NCI-H1694 treated with DMSO at 0.1 percent for 48 hours (cell line): ENCODE measurements around the gene RAMP3.

Source experiments
- DNase-seq: peaks from one replicate; lab custom pipeline; 2025; lab: John Stamatoyannopoulos, UW

The RAMP3 gene

DNA sequence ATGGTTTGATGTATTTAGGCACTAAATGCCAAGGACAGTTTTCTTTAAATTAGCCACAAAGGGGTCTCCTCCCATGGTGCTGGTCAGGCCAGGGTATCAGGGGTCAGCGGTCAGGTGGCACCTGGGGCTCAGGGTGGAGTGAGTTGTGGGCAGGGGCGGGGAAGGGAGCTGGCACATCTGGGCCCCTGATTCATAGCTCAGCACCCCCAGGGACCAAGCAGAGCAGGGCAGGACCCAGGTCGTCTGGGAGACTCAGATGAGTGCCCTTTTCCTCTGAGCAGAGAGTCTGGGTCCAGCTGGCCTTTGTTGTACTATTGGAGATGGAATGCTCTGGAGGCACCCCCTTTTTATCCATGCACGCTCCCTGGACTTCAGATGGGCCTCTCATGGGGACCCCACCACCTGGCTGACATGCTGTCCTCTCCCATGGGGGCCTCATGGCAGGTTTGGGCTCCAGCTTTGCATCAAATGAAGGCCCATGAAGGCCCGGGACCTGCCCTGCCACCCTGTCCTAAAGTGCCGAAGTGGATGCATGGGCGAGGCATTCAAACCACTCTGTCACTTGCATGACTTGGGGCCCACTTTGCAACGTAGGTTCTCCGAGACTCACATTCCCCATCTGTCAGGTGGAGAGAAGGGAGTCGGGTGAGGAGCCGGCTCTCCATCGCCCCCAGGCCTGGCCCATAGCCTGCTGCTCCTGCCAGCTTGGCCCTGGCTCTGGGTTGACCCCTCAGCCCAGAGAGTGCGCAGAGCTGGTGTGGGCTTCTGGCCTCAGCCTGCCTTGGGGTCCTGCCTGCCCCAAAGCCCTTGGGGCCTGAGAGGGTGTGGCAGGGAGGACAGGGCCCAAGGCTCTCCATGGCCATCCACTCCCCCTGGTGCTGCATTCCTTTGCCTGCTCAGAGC is 66.4 kb downstream of the RAMP3 start:
- no peak for DNase-seq

DNA sequence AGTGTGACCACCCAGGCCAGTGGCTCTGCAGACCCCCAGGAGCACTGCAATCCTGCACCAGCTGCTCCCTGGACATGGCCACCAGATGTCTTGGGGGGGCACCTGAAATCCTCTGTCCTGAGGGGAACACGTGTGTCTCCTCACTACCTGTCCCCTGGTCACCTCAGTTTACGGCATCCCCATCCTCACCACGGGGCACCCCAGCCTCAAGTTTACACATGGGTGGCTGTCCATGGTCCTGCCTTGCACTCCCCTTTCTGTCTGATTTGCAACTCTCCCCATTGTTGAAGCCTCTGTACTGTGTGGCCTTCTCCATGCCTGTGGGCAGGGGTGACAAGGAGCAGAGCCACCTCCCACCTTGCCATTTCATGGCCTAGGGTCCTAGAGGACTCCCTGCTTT is 67.2 kb downstream of the RAMP3 start:
- no peak for DNase-seq

DNA sequence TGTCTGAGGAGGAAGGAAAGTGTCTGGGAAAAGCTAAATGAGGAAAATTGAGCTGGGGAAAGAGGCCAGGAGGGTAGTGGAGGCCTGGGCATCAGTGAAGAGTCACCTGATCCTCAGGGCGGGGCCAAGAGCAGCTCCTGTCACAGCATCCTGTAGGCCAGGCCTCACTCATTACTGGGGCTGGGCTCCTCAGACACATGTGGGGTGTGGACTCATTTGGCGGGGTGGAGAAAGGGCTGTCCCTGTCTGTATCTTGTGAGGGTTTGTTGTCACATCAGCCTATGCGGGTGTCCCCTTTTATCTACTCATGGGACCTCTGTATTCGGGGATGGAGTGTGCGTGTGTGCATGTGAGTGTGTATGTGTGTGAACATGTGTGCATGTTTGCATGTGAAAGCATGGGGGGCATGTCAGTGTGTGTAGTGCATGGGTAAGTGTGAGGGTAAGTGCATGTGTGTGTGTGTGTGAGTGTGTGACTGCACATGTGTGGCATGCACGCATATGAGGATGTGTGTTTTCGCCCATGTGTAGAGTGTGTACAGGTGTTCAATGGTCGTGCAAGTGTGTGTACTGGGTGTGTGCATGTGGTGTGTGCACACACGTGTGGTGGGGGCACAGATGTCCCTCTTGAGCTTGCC is 67.8 kb downstream of the RAMP3 start:
- no peak for DNase-seq

DNA sequence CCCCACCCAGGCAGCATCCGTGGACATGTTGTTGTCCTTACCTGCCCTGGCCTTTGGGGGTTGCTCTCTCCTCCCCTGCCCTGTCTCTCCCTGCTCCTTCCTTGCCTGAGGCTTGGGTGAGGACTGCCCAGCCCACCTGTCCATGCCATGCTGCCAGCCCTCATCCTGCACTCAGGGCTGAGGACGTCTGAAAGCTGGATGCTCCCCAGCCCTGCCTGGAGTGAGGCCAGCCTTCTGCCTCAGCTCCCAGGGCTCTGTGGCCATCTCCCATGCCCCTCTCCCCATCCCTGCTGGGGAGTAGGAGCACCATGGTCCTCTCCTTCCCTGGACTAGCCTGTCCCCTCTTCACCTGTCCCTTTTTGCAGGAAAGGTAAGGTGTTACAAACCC is 68.4 kb downstream of the RAMP3 start:
- DNase-seq, result no peak

DNA sequence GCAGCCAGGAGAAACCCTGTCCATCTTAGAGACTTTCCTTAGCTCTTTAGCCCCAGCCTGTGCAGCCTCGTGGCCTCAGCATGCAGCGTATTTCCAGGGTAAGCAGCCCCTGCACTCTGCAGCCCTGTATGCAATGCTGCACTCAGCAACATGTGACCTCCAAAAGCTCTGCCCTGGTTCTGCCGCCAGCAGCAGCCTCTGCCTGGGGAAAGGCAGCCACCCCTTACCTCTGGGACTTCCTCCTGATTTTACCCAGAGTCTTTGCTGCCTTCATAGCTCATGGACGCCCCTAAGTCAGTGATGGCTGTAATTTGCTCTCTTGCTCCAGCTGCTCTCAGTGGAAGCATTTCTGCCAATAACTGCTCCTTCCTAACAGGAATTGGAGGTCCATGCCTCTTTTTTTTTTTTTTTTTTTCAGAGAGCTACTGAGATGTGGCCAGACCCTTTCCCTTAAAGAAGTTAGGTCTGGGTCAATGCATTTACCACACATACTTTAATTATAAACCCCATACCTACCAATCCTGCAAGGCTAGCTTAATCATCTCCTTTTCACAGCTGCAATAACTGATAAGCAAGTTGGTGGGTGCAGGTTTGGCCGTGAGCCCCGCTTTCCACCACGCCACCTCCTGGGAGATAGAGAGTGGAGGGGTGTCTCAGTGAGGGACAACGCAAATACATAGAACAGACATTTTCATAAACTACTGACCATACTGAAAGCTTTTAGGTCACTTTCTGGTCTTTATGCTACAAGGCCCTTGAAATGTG is 71.7 kb downstream of the RAMP3 start:
- no peak for DNase-seq

DNA sequence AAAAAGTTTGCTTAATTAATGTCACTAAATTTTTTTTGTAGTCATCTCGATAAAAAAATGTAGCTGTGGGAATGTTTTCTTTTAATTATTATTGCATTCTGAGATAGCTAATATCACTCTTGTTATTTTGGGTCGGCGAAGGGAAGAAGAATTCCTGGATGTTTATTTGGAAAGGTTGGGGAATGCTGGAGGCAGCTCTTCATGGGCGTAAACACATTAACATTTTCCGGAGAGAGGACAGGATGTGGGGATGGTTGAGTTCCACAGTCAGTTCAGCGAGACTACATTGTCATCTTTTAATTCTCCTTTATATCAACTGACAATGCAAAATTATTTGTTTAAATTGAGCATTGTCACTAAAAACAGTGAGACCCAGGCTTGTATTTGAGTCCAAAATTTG is 72.5 kb downstream of the RAMP3 start:
- DNase-seq, result no peak

DNA sequence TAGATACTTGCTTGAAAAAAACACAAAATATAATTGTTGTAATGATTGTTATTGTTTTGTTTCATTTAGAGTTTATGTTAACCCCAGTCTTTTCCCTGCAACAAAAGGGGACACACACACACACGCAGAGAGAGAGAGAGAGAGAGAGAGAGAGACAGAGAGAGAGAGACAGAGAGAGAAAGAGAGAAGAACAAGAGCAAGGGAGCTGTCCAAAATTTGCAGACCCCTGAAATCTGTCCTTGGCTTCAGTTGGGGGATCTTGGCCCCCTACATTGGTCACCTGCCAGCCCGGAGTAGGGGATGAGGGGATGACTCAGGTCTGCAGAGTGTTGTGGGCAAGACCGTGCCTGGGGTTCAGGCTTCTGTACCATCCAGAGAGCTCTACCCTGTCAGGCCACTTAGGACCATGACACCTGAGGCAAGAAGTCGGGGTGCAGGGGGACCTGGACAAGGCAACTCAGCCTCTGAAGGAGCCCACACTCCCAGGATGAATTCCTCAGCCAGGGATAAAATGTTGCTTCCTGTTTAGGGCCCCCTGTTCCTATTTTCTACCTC is 73.1 kb downstream of the RAMP3 start:
- no peak for DNase-seq

DNA sequence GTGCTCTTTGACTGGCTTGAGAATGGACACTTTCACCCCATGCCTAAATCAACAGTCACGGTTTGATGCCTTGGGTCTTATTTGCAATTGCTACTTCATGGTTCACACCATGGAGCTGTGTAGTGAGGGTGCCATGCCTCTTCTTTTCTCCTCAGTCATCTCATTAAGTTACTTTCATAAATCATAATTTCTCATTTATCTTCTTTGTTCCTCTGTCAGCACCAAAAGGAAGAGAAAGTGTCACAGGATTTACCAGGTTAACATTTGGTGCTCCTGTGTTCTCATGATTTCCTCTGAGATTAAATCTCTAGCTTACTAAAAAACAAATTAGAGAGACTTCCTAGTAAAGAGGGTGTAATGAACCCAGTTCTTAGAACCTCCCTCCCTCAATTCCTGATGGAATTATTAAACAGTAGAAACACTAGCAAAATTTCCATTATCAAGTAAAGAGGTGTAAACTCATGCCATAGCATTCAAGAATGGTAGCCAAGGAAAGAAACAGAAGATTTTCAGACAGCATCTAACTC is 75.7 kb downstream of the RAMP3 start:
- no peak for DNase-seq
